Activated CD8-positive, alpha-beta memory T cell treated with anti-CD3 and anti-CD28 coated beads for 1 hour (primary cell): Measurements from ENCODE around the gene PLPPR3.
A peak's percentile ranks its signal among the peaks of the same experiment; 100 is the strongest.

Experiments used
- DNase-seq, 2 donors: peaks; one replicate each; pipeline ENCODE4 v3.0.0-alpha.2; 2020; ENCODE audit warnings: low read depth in 1 of 2; ENCODE audit errors: extremely low read depth in 1 of 2

Gene PLPPR3

GRCh38 chr19:797528-798414 is 24.0 kb downstream of the PLPPR3 start:
- peak; percentile 49 to 78 for DNase-seq

- peak; percentile 97 to 99 for DNase-seq
Observed at GRCh38 chr19:796692-797527, 24.8 kb downstream of the PLPPR3 start, which contains the start of gene PTBP1. PTBP1 (plus strand) TSS chr19:797452; CDS start chr19:797498, 46 bp downstream.

GRCh38 chr19:795691-796581 is 25.8 kb downstream of the PLPPR3 start:
- DNase-seq = no peak

- no peak for DNase-seq
Observed at GRCh38 chr19:795073-795611, 26.6 kb downstream of the PLPPR3 start.

GRCh38 chr19:793806-794205 is 27.9 kb downstream of the PLPPR3 start:
- DNase-seq = no peak

GRCh38 chr19:792306-792885 is 29.4 kb downstream of the PLPPR3 start:
- no peak for DNase-seq

GRCh38 chr19:791567-792305 is 30.0 kb downstream of the PLPPR3 start:
- no peak for DNase-seq

GRCh38 chr19:791007-791566 is 30.7 kb downstream of the PLPPR3 start:
- DNase-seq = no peak

- no peak for DNase-seq
Observed at GRCh38 chr19:789701-790060, 32.1 kb downstream of the PLPPR3 start.

GRCh38 chr19:788983-789700 is 32.6 kb downstream of the PLPPR3 start:
- DNase-seq = no peak

GRCh38 chr19:788686-788982 is 33.1 kb downstream of the PLPPR3 start:
- no peak for DNase-seq

- DNase-seq = no peak
Observed at GRCh38 chr19:787536-787935, 34.2 kb downstream of the PLPPR3 start.

GRCh38 chr19:784541-784940 is 37.2 kb downstream of the PLPPR3 start:
- no peak for DNase-seq

GRCh38 chr19:782878-783668 is 38.7 kb downstream of the PLPPR3 start:
- DNase-seq = no peak

- no peak for DNase-seq
Observed at GRCh38 chr19:782185-782877, 39.4 kb downstream of the PLPPR3 start.

GRCh38 chr19:781800-782184 is 40.0 kb downstream of the PLPPR3 start:
- DNase-seq = no peak

GRCh38 chr19:780935-781334 is 40.8 kb downstream of the PLPPR3 start:
- DNase-seq = no peak
